ENCODE measurements around the gene KCNQ5.
"Not testable (repeated sequence)": the region's sequence is repeated elsewhere in the genome, so short reads cannot be mapped to it uniquely, and the experiment has no call there.

Gene KCNQ5

DNA sequence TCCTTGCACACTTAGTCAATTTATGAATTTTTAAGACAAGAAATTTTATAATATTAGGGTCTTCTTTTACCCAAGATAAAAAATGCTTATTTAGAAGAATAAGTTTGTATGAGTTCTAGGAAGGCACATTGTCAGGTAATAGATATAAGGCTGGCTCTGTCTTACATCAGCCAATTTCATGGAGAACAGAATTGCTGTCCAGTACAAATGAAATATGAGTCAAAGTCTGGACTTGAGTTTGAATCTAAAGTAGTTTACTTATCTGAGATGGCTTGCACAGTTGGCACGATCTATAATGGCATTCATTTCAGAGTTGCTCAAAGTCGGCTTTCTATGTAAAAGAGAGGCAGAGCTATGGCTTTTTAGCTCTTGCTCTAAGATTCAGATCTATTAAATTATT lies 228.2 kb downstream of the KCNQ5 start:
- no peak for DNase-seq

DNA sequence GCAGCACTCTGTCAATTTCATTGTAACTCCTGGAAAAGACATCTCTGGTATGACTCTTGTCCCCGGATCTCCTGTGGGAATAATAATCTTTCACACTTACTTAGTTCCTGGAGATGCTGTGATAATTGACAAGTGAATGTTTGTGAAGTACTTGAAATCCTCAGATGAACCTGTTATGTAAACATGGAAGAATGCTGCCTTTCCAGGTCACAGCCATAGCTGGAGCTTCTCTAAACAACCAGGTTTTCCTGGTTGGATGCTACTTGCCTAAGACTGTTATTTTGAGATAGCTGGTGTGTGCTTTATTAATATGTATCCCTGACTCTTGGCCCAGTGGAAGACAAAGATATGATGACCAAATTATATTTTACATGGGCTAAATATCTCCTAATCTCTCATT lies 228.6 kb downstream of the KCNQ5 start:
- DNase-seq: no peak

DNA sequence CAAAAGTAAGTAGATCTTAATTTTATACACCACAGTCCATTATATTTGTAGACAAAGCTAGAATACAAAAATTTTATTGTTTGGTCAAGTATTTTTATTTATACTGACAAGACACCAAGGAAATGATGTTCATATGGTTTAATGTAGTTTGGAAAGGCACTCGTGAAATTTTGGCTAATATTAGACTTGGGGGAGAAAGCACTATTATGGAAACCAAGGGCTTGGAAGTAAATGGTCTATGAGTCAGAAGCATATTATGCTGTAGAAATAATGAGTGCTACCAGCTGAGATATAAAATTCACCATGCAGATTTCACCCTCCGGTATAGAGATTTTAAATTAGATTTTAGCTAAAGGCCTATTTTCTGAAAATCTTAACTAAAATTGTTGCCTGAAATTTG lies 233.6 kb downstream of the KCNQ5 start:
- no peak for DNase-seq

DNA sequence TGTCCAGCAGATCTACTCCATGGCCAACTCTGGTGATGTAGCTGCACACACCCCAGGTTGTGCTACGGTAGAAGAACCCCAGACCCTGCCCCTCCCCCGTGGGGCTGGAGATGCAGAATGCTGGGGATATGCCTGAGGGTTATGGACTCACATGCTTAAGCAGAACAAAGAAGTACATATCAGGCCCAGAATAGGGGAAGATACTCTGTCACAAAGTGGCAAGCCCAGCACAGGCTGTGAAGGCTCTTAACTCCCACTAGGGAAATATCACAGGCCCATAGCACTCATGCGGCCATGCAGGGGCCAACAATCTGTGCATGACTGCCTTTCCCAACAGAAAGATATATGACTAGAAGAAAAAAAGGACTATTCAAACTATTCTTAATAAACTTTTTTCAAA lies 234.9 kb downstream of the KCNQ5 start:
- DNase-seq: no peak

DNA sequence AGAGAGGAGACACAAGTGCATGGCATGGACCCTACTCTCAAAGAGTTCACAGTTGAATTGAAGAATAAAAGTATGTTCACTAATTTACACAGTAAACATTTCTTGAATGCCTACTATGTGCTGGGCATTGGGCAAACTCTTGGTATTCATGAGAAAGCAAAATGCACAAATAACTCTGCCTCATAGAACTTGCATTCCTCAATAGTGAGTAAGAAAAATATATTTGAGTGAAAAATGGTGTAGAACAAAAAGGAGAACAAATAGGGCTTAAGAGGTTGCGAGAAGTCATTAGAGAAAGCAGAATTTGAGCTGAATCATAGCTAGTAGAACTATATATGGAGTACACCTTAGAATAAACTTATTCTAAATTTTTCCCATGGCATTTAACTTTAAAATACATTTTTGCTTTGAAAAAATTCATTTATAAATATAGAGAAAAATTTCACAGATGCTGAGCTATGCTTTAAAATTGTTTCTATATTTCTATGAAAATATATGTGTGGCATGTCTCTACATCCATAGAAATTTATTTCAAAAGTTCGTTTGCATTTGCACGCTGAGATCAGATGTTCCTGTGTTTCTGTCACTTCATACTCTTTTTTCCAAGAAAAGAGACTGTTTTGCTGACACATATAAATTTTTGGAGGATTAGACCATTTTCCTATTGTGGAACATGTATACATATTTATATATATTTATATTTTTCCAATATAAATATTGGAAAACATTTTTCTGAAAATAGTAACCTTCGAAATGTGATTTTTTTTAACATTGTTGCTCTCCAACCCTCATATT lies 236.1 kb downstream of the KCNQ5 start:
- DNase-seq: peak; percentile 24

DNA sequence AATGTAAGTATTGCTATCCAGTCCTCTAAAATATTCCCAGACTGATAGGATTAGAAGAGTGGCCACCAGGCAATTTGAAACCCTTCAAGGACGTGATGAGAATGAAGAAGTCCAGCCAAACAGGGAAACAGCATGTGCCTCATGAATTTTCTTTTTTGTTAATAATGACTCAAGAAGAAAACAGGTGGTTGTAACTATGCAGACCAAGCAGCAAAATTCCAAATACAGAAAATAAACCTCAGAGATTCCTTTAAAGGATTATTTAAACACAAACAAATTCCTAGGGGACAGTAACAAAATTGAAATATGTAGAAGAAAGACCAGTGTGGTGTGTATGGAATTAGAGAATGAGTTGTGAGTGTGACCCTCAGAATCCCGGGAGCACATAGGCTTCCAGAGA lies 239.2 kb downstream of the KCNQ5 start:
- DNase-seq: peak; percentile 33

DNA sequence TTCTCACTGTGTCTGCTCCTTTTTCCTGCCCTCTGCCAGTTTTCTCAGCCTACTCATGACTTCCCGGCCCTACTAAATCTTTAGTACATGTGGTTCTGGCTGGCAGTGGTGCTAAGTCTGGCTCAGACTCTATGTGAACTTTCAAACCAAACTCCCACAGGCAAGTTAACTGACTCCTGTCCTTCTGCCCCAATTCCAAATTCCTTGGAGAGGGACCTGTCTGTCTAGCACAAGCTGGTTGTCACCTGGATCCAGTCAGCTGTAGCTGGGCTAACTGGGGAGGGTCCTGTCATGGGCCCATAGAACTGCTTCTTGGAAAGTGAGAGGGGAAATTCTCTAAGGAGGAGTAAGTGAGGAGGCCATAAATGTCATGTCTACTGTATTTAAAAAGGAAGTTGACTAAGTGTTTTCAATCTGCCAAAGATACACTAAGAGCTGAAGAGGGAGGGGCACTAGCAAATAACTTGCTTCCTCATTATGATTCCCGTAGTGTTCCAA lies 240.1 kb downstream of the KCNQ5 start:
- DNase-seq: peak; percentile 49

DNA sequence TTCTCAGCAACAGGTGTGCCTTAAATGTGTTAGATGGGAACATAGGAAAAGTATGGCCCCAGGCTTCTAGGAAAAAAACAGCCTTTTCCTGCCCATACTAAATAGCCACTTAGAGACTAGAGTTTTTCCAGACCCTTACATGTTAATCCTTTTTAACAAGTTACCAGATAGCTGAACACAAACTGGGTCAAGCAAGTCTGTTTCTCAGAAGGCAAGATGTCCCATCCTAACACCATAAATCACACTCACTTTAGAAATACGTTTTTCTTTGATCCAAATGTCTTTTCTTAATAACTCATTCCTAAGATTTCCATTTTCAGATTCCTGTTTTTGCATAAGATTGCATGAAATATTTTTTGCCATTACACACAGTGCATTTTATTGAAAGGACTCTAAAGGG lies 241.3 kb downstream of the KCNQ5 start:
- DNase-seq: no peak

DNA sequence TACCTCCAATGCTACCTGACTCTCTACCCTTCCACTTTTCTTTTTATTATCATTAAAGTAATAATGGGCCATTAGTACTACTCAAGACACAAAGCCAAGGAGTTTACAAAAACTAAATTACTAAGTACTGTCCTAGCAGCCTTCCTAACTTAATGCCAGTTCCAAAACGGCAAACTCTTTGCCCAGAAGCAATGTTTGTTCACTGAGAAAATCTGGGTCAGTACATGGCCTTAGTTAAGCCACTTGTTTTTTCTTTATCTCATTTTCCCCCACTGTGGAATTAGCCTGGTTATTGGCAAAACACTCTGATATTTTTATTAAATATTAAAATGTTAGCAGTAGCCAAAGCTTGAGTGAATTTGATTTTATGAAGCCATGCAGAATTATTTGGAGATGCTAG lies 242.4 kb downstream of the KCNQ5 start:
- DNase-seq: no peak

DNA sequence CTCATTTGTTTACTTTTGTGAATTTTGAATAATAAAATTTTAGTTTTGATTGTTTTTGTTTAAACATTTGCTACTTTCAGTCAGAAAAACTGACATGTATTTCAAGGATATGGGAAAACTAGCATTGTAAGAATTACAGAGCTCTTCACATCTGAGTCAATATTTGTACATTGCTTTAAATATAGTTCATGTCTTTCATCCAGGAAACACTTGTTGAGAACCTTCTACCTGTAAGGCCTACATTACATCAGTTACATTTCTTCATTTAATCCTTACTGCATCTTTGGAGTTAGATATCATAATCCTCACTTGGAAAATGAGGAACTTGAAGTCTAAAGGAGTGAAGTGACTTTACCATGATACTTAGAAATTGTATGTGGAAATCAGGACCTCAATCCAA lies 242.9 kb downstream of the KCNQ5 start:
- DNase-seq: no peak

DNA sequence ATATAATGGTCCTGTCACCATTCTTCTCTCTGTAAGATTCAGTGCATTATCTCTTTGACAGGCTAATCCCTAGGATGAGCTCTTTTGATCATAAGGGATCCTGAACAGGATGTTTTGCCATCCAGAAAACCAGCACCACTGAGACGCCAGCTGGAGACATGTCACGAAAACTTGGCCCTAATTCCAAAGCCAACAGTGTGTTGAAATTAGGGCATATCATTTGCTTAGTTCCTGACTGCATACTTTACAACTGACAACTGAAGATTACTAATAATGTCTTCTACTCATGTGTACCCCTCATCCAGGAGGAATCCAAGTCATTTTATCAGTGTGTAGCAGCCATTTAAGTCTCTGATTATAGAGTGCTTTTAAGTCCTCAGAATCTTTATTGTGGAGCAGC lies 243.6 kb downstream of the KCNQ5 start:
- DNase-seq: peak; percentile 22

DNA sequence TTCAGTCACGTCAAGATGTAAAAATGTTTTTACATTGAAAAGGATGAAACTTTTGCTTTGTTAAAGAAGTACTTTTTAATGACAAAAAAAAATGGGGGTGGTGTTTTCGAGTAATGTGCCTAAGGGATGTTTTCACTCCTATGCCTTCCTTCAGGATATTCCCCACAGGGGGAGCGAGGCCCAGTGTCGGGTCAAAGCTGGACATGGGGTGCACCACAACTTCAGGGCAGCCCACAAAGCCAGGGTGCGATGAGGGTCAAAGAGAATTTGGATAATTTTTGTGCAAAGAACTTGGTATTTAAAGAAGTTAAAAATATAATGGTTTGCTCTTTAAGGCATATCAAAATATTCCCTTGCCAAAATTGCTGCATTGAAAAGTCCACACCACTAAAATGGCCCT lies 247.8 kb downstream of the KCNQ5 start:
- no peak for DNase-seq

DNA sequence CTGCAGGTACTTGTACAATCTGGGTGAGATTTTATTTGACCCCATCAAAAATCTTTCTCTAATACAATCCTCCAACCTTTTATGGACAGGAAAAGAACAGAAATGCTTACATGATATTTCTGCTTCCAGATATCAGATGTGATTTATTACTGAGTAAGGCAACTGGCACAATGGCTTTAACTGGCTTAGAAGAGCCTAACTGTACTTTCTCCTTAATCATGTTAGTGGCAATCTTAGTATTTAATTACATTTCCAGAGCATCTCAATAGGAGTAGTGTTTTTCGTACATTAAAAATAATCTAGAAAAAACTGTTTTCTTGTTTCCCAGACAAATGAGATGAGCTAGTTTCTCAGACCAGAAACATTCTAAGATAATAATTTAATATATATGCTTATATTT lies 251.6 kb downstream of the KCNQ5 start:
- no peak for DNase-seq

DNA sequence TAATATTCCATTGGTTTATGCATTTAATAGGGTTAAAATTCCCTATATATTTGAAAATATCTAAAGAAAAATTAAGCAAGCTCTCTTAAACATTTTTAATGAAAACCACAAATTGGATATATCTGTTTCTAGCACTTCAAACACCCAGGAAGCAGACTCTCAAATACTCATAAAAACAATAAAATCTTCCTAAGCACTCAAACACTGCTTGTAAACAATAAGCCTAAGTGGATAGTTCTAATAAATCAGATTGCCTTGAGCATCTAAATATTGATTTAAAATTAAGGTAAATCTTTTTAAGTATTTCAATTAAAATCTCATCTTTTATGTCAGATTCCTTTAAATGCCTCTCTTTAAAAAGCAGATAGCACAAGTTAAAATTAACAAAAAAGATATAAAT lies 254.4 kb downstream of the KCNQ5 start:
- no peak for DNase-seq

DNA sequence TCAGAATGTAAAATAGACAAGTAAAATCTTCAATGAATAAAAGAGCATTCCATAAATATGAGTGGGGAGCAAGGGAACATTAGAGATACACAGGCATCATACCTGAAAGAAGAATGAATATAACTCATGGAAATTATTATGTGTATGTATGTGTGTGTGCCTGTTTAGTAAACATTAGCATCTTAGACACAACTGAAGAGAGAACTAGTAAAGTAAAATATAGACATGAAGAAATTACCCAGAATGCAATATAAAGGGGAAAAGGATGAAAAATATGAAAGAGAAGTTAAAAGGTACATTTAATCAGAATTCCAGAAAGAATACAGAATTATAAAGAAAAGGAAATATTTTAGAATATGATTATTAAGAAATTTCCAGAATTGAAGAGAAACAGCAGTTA lies 264.3 kb downstream of the KCNQ5 start:
- no peak for DNase-seq

DNA sequence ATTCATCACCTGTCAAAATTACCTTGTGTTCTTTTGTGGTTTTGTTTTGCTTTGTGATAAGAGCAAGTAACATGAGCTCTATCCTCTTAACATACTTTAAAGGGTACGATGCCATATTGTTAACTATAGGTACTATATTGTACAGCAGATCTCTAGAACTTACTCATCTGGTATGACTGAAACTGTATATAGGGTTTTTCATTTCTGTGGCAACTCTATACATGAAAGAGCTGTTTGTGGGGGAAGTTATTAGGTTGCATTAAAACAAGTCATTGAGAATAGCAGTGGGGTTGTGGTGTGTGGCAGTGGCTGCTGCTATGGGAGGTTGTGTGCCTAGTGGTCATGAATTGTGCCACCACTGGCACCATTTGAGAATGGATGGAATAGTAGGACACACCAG lies 268.4 kb downstream of the KCNQ5 start:
- DNase-seq: no peak

DNA sequence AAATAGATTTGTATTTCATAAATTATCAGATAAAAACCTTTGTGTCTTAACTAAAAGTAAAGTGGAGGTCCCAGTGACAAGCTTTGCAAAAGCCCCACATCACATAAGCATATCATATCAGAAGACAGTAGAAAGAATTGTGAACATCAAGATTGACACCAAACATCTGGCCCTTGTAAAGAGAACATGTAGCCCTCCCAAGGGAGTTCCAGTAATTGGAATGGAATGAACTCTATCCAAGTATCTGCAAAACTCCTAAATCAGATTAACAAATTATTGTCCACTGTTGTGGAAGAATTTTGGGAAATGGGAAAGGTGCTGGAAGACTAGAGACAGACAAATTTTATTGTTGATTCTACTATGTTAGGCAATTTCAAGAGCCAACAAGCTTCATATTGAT lies 268.8 kb downstream of the KCNQ5 start:
- DNase-seq: peak; percentile 62

DNA sequence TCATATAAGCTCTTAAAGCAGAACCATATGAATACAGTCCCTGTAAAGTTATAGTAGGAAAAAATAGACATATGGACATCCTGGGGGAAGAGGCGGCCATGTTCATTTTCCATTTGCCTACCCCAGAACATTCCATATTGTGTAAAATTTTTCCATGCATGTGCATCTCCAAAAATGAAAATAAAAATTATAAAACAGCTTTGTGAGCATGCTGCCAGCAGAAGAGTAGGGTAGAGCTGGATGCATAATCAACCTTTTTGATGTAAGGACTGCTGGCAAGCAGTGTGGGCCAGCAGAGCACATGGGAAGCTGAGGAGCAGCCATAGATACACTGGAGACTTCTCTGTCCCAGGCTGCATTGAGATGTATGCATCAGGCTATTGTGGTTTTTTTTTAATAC lies 271.0 kb downstream of the KCNQ5 start:
- no peak for DNase-seq

DNA sequence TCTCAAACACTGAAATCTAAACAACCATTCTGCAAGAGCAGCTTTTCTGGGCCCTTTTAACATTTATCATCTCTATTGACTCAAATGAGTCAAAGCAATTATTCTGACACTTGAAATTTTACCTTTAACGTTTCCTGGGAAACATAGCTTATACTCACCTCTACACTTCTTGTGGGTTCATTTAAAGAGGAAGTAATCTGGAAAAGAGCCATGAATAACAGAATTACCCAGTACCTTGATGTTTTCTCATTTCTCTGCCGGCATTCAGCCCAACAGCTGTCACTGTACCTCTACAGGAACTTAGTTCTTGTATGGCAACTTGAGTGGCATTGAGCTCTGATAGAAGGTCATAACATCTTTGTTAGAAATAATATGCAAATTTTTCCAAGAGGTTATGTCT lies 272.2 kb downstream of the KCNQ5 start:
- no peak for DNase-seq

DNA sequence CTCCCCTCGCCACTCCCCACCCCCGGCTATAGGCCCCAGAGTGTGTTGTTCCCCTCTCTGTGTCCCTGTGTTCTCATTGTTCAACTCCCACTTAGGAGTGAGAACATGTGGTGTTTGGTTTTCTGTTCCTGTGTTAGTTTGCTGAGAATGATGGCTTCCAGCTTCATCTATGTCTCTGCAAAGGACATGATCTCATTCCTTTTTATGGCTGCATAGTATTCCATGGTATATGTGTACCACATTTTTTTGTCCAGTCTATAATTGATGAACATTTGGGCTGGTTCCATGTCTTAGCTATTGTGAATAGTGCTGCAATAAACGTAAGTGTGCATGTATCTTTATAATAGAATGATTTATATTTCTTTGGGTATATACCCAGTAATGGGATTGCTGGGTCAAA lies 276.4 kb downstream of the KCNQ5 start:
- DNase-seq: not testable (repeated sequence)

DNA sequence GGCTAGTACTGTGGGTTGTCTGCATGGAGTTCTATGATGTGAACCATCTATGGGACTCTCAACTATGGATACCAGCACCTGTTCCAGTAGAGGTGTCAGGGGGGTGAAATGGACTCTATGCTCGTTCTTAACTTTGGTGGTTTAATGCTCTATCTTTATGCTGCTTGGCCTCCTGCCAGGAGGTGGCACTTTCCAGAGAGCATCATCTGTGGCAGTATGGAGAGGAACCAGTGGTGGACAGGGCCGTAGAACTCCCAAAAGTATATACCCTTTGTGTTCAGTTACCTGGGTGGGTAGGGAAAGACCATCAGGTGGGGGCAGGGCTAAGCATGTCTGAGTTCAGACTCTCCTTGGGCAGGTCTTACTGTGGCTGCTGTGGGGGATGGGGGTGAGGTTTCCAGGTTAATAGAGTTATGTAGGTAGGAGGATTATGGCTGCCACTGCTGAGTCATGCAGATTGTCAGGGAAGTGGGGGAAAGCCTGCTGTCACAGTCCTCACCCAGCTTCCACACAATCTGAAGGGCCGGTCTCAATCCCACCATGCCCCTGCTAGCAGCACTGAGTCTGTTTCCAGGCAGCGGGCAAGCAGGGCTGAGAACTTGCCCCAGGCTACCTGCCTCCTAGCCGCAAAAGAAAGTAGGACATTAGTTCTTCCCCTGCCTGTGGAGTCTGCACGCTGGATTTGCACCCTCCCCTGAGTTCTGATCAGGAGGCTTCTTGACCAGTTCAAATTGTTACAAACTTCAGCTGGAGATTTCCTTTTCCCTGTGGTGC lies 284.0 kb downstream of the KCNQ5 start:
- no peak for DNase-seq

DNA sequence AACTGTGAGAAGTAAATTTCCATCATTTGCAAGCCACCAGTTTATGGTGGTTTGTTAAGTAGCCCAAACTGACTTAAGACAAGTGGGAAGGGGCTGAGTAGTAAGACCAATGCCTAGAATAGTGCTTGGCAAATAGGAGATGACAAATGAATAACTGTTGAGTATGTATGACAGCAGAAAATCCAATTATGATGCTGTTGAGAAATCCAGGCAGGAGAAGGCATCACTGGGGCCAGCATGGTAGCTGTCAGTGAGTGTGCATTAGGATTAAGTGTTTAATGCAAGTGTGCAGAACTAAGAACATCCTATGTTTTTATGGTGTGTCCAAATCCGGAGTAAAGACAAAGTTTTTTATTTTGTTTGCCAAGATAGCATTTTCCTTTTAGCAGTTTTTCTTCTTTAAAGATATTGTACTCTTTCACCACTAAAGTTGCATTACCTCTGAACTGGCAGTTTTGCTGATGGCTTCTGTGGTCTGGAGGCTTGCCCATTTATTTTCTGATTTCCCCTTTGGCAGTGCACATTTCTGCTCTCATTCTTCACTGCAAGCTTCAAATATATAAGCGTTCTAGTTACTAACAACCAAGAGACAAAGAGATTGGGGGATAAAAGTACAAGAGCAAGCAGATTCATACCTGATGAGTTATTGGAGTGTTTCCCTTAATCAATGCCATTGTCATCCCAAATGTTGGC lies 289.7 kb downstream of the KCNQ5 start:
- DNase-seq: peak; percentile 23

DNA sequence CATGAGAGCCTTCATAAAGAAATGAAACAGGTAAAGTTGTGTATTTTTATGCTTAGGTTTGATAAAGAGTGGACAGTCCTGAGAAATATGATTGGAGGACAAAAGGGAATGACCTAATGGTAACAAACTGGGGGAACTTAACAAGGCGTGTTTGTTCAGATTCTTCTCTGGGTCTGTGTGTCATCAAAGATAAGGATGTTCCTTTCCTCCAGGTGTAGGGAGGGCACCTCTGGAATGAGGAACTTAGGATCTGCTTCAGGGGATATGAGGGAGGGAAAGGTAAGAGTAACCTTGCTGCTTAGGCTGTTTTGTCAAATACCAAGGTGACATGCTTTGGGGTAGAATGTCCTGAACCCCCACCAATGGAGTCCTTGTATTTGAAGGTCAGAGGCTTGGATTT lies 291.9 kb downstream of the KCNQ5 start:
- DNase-seq: no peak

DNA sequence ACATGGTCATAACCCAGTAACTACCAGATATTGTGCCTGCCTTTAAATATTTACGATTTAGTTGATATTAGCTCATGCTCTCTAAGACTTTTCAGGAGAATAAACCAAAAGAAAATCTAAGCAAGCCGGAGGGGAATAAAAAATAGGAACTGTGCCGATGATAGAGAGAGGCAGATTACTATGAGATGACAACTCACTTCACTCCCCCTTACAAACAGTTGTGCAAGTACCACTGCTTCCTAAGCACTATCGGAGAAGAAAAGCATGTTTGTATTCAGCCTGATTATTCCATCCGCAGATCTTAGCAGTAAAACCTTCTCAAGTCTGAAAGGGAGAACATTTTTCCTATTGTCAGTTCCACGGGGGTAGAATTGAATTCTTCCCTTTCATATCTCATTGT lies 294.4 kb downstream of the KCNQ5 start:
- no peak for DNase-seq
